ENCODE measurements around the gene CEBPA. TPM values are rescaled to one million over a fixed set of nuclear protein-coding genes. Genes with fewer than 3 reads are reported as not detected.

CEBPA gene
- total RNA-seq, 2 experiments from 2014 or later, result 2.1 to 2.5 TPM

- Histone ChIP-seq H2AFZ (ENCODE audit: low read length) (no peak overlapping the region), H3K4me1 (ENCODE audit: insufficient read depth, low read length, poor library complexity, severe bottlenecking) (no peaks in the 10 kb centered on the region), H3K79me2 (ENCODE audit: insufficient read depth, low read depth, low read length) (no peaks in the 10 kb centered on the region), H3K27ac (ENCODE audit: low read depth, low read length, poor library complexity, severe bottlenecking) (no peak overlapping the region), H3K4me3 (ENCODE audit: low read depth, low read length, poor library complexity, severe bottlenecking) (no peak overlapping the region), H3K9me3 (ENCODE audit: low read length) (no peaks in the 10 kb centered on the region), H3K36me3 (ENCODE audit: insufficient read depth, low read length) (no peaks in the 10 kb centered on the region), H3K4me2 (ENCODE audit: low read length) (no peak overlapping the region), H3K9me2 (ENCODE audit: insufficient read depth, low read length) (no peaks in the 10 kb centered on the region), H4K20me1 (ENCODE audit: insufficient read depth, low read length) (no peaks in the 10 kb centered on the region)
- ChIA-PET CTCF (ENCODE audit: unreplicated experiment) (no interaction called here), POLR2A (no interaction called here)
- TF ChIP-seq EZH2phosphoT487 (IDR thresholded peaks at IDR 0.05; ENCODE audit: borderline replicate concordance, low read depth, low read length) (no peak), CTCF (conservative IDR thresholded peaks at IDR 0.05; ENCODE audit: low read length) (no peak)
- BruUV-seq (replicated peaks), result no TSS peak
- intact Hi-C loops (cut with micrococcal nuclease; ENCODE audit: unreplicated experiment), result no loop called here
- DNase-seq (ENCODE audit: low spot score), result no peak
Observed at GRCh38 chr19:33332248-33332647, 29.9 kb upstream of the CEBPA start.

- no peak overlapping the region for H3K4me3 ChIP-seq (ENCODE audit: low read depth, low read length, poor library complexity, severe bottlenecking)
- CTCF ChIA-PET (ENCODE audit: unreplicated experiment), result no interaction called here
- BruUV-seq (replicated peaks), result no TSS peak
- no peak overlapping the region for H2AFZ ChIP-seq (ENCODE audit: low read length)
- no peak overlapping the region for H3K4me2 ChIP-seq (ENCODE audit: low read length)
- H3K9me3 ChIP-seq (ENCODE audit: low read length), result no peaks in the 10 kb centered on the region
- H4K20me1 ChIP-seq (ENCODE audit: insufficient read depth, low read length), result no peaks in the 10 kb centered on the region
- no peaks in the 10 kb centered on the region for H3K9me2 ChIP-seq (ENCODE audit: insufficient read depth, low read length)
- POLR2A ChIA-PET, result no interaction called here
- no peaks in the 10 kb centered on the region for H3K4me1 ChIP-seq (ENCODE audit: insufficient read depth, low read length, poor library complexity, severe bottlenecking)
- no peak overlapping the region for H3K27ac ChIP-seq (ENCODE audit: low read depth, low read length, poor library complexity, severe bottlenecking)
- no peak for TF ChIP-seq EZH2phosphoT487 (IDR thresholded peaks at IDR 0.05; ENCODE audit: borderline replicate concordance, low read depth, low read length)
- no peak for TF ChIP-seq CTCF (conservative IDR thresholded peaks at IDR 0.05; ENCODE audit: low read length)
- DNase-seq (ENCODE audit: low spot score), result no peak
- no peaks in the 10 kb centered on the region for H3K79me2 ChIP-seq (ENCODE audit: insufficient read depth, low read depth, low read length)
- no peaks in the 10 kb centered on the region for H3K36me3 ChIP-seq (ENCODE audit: insufficient read depth, low read length)
- intact Hi-C loops (cut with micrococcal nuclease; ENCODE audit: unreplicated experiment), result no loop called here
Observed at GRCh38 chr19:33329736-33330135, 27.4 kb upstream of the CEBPA start.

- no peaks in the 10 kb centered on the region for H4K20me1 ChIP-seq (ENCODE audit: insufficient read depth, low read length)
- TF ChIP-seq CTCF (conservative IDR thresholded peaks at IDR 0.05; ENCODE audit: low read length) (no peak), EZH2phosphoT487 (IDR thresholded peaks at IDR 0.05; ENCODE audit: borderline replicate concordance, low read depth, low read length) (no peak)
- ChIA-PET POLR2A (no interaction called here), CTCF (ENCODE audit: unreplicated experiment) (no interaction called here)
- no peak overlapping the region for H3K27ac ChIP-seq (ENCODE audit: low read depth, low read length, poor library complexity, severe bottlenecking)
- H3K9me2 ChIP-seq (ENCODE audit: insufficient read depth, low read length), result no peaks in the 10 kb centered on the region
- no TSS peak for BruUV-seq (replicated peaks)
- intact Hi-C loops (cut with micrococcal nuclease; ENCODE audit: unreplicated experiment), result no loop called here
- no peaks in the 10 kb centered on the region for H3K36me3 ChIP-seq (ENCODE audit: insufficient read depth, low read length)
- no peak overlapping the region for H3K4me3 ChIP-seq (ENCODE audit: low read depth, low read length, poor library complexity, severe bottlenecking)
- H3K4me1 ChIP-seq (ENCODE audit: insufficient read depth, low read length, poor library complexity, severe bottlenecking), result no peaks in the 10 kb centered on the region
- no peak overlapping the region for H3K4me2 ChIP-seq (ENCODE audit: low read length)
- H3K79me2 ChIP-seq (ENCODE audit: insufficient read depth, low read depth, low read length), result no peaks in the 10 kb centered on the region
- no peak overlapping the region for H2AFZ ChIP-seq (ENCODE audit: low read length)
- DNase-seq (ENCODE audit: low spot score), result no peak
- no peaks in the 10 kb centered on the region for H3K9me3 ChIP-seq (ENCODE audit: low read length)
Observed at GRCh38 chr19:33329060-33329459, 26.7 kb upstream of the CEBPA start.

Measured in OCI-LY7 (cell line).